Cardiac atrium fibroblast (primary cell): ENCODE data around the gene LZIC. TPM values are rescaled to one million over a fixed set of nuclear protein-coding genes. Genes with fewer than 3 reads are reported as not detected.

Experiments
- total RNA-seq: library from RNA; depleted of rRNA; stranded (reverse); fragments of >200 nt; gene quantifications from 2 replicates; pipeline ENCODE4 v1.2.3, GENCODE V29; 2015

The LZIC gene
- total RNA-seq = 21.5 and 23.8 TPM in 2 replicates

DNA sequence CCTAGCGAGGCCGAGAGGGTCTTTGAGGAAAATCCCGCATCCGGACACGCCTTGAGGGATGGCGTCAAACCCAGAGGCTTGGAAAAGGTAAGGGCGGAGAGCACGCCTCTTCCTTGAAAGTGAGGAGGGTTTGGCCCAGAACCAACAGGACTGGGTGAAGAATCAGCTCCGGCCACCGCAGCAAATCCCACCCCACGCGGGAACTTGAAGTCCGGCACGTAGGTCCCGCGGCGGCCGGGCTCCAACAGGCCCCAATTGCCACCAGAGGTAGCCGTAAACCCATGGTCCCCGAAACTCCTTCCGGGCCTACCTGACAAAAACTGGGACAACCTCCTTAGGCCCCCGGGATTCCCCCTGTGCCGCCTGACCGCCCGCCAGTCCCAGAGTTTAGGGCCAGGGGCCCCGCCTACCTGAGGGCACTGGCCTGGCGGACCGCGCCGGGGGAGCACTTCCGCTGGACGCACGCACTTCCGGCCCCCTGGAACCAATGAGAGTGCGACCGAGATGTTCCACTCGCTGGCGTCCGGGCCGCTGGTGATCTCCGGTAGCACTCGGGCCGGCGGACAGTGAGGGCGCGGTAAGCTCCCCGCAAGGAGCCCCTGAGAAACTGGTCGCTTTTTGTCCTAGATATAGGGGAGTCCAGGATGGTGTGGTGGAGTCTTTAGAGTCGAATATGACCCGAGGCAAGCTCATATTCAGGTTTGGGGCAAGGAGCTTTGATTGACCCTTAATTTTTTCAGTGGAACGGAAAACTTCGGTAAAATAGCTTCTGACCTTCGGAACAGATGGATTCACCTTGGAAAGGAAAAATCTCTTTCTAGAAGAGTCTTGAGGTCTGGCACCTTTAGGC, at the start of gene LZIC, which contains the start of gene NMNAT1:
Gene LZIC (minus strand): TSS at position 453 of the 850 bp plus-strand sequence. CDS start 6,772 bp downstream, outside the sequence.
Gene NMNAT1 (plus strand): TSS at position 537 of the 850 bp plus-strand sequence. CDS start 28,599 bp downstream, outside the sequence.

DNA sequence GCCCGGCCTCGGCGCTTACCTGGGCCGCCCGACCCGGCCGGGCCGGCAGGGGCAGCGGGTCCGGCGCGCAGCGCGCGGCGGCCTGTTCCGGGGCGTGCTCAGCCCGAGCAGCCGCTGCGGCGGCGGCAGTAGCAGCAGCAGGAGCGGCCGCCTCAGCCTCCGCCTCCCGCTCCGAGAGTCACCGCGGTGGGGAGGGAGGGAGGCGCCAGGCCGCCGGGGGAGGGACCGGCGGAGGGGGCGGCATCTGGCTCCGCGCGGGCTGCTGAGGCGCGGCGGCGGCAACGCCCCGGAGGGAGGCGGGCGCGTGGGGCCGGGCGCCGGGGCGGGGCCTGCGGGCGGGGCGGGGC, 33.1 kb downstream of the LZIC start, which contains the start of gene CTNNBIP1:
Gene CTNNBIP1 (minus strand): TSS at position 194 of the 347 bp plus-strand sequence. CDS start 38,205 bp downstream, outside the sequence.

Other genes starting within 250 kb of the LZIC start
- gene CLSTN1, start 119.4 kb downstream of the LZIC start, total RNA-seq = 59.4 and 77.4 TPM in 2 replicates
- gene CTNNBIP1, start 33.1 kb downstream of the LZIC start, total RNA-seq = 20.6 and 26.9 TPM in 2 replicates
- gene NMNAT1, start 84 bp upstream of the LZIC start, total RNA-seq = 6.7 and 14.3 TPM in 2 replicates
- 5.1 TPM in 1 of 2 replicates, not detected in the other for gene RBP7, start 53.8 kb upstream of the LZIC start, total RNA-seq
- 21.7 and 24.9 TPM in 2 replicates for gene UBE4B, start 89.6 kb upstream of the LZIC start, total RNA-seq